Measurements from ENCODE around the gene GXYLT2.
A peak's percentile ranks its signal among the peaks of the same experiment; 100 is the strongest.
"Not testable (repeated sequence)": the region's sequence is repeated elsewhere in the genome, so short reads cannot be mapped to it uniquely, and the experiment has no call there.

Gene GXYLT2

GRCh38 chr3:72892081-72892775, 4.4 kb downstream of the GXYLT2 start:
- peak; percentile 79 for DNase-seq (ENCODE audit: low spot score)

- no peak for DNase-seq (ENCODE audit: low spot score)
Measured at GRCh38 chr3:72892870-72893269, 5.0 kb downstream of the GXYLT2 start.

GRCh38 chr3:72894976-72895552, 7.2 kb downstream of the GXYLT2 start:
- DNase-seq (ENCODE audit: low spot score): no peak

- peak; percentile 36 for DNase-seq (ENCODE audit: low spot score)
Measured at GRCh38 chr3:72896996-72897757, 9.3 kb downstream of the GXYLT2 start.

- no peak for DNase-seq (ENCODE audit: low spot score)
Measured at GRCh38 chr3:72897758-72898007, 9.8 kb downstream of the GXYLT2 start.

GRCh38 chr3:72899349-72899765, 11.5 kb downstream of the GXYLT2 start:
- DNase-seq (ENCODE audit: low spot score): no peak

- no peak for DNase-seq (ENCODE audit: low spot score)
Measured at GRCh38 chr3:72900048-72900447, 12.2 kb downstream of the GXYLT2 start.

- DNase-seq (ENCODE audit: low spot score): no peak
Measured at GRCh38 chr3:72901840-72902239, 14.0 kb downstream of the GXYLT2 start.

- peak; percentile 65 for DNase-seq (ENCODE audit: low spot score)
Measured at GRCh38 chr3:72903004-72903403, 15.2 kb downstream of the GXYLT2 start.

- DNase-seq (ENCODE audit: low spot score): no peak
Measured at GRCh38 chr3:72904163-72904562, 16.3 kb downstream of the GXYLT2 start.

- DNase-seq (ENCODE audit: low spot score): no peak
Measured at GRCh38 chr3:72906154-72906553, 18.3 kb downstream of the GXYLT2 start.

- DNase-seq (ENCODE audit: low spot score): peak; percentile 86
Measured at GRCh38 chr3:72907131-72907711, 19.4 kb downstream of the GXYLT2 start.

- peak; percentile 83 for DNase-seq (ENCODE audit: low spot score)
Measured at GRCh38 chr3:72907731-72908620, 20.1 kb downstream of the GXYLT2 start.

GRCh38 chr3:72909591-72909990, 21.7 kb downstream of the GXYLT2 start:
- no peak for DNase-seq (ENCODE audit: low spot score)

GRCh38 chr3:72912532-72912931, 24.7 kb downstream of the GXYLT2 start:
- no peak for DNase-seq (ENCODE audit: low spot score)

GRCh38 chr3:72914383-72914782, 26.5 kb downstream of the GXYLT2 start:
- DNase-seq (ENCODE audit: low spot score): no peak

- DNase-seq (ENCODE audit: low spot score): no peak
Measured at GRCh38 chr3:72916250-72916649, 28.4 kb downstream of the GXYLT2 start.

- no peak for DNase-seq (ENCODE audit: low spot score)
Measured at GRCh38 chr3:72919520-72919919, 31.7 kb downstream of the GXYLT2 start.

- no peak for DNase-seq (ENCODE audit: low spot score)
Measured at GRCh38 chr3:72924055-72924454, 36.2 kb downstream of the GXYLT2 start.

GRCh38 chr3:72928781-72929735, 41.2 kb downstream of the GXYLT2 start:
- DNase-seq (ENCODE audit: low spot score): not testable (repeated sequence)

- no peak for DNase-seq (ENCODE audit: low spot score)
Measured at GRCh38 chr3:72930754-72931153, 42.9 kb downstream of the GXYLT2 start.

Data from AG20443 (cell line).